ENCODE results near the gene TRPC4AP. TPM values are rescaled to one million over a fixed set of nuclear protein-coding genes. Genes with fewer than 3 reads are reported as not detected.

TRPC4AP gene
- total and polyA plus RNA-seq, 2 of the 8 experiments (the other 6 are each of a cell fraction or from before 2014, with no cell fraction given), result 73.1 to 74.8 TPM

DNA sequence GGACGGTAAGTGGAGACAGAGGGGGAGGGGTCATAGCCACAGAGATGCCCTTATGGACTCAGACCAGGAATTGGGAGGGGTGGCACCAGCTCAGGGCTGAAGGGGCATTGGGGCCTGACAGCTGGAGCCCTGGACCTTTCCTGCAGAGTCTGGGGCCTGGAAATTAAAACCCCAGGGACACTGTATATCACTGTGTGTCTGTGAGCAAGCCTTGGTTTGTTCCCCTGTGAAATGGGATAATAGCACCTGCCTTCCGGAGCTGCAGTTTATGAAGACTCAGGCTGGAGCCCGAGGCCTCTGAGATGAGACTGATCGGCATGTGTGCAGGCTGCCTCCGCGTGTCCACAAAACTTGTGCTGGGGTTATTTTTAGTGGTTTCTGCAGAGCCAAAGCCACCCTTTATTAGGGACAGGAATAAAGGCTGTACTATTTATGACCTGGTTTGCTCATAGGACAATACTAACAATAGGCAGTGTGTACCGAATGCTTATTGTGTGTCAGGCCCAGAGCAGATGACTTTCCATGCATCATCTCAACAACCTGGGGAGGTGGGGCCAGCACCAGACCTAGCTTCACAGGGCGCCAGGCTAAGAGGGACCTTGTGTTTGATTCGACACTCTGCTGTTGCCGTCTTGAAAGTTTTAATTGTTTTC is 114.4 kb downstream of the TRPC4AP start (continued):
- TF ChIP-seq CHD7 (IDR thresholded peaks at IDR 0.05; ENCODE audit: insufficient replicate concordance, low read length) (no peak), KDM5A (IDR thresholded peaks at IDR 0.05; ENCODE audit: low read length) (no peak), ZNF274 (IDR thresholded peaks at IDR 0.05; ENCODE audit: borderline replicate concordance, extremely low read depth, low read length) (no peak), RAD21 (IDR thresholded peaks at IDR 0.05 in 1 of 2, conservative IDR thresholded peaks at IDR 0.05 in 1 of 2; ENCODE audit: low read depth in 2 of 2, low read length in 2 of 2) (no peak), BRCA1 (IDR thresholded peaks at IDR 0.05; ENCODE audit: low read depth, low read length) (no peak)
- TF ChIP-seq, protein P1, sequence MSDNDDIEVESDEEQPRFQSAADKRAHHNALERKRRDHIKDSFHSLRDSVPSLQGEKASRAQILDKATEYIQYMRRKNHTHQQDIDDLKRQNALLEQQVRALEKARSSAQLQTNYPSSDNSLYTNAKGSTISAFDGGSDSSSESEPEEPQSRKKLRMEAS (IDR thresholded peaks at IDR 0.05), result no peak

All from H1 (cell line).